Endothelial cell of umbilical vein (primary cell): ENCODE data around the gene YWHAE. TPM values are rescaled to one million over a fixed set of nuclear protein-coding genes. Genes with fewer than 3 reads are reported as not detected.

Experiments
- BruUV-seq: library from RNA; stranded (reverse); fragments of 400-500 nt; replicated peaks from 2 replicates; lab custom pipeline; 2021; lab: Mats Ljungman, UMichigan
- CTCF ChIA-PET: fragments of 300-600, 350-600 bp; sonication (Branson Sonifier 250); formaldehyde crosslinking; loops from one replicate; lab custom pipeline; 2021; ENCODE audit warnings: antibody characterized with exemption, inconsistent platforms; lab: Charles Lee
- POLR2A ChIA-PET: fragments of 300-600, 350-600 bp; sonication (Branson Sonifier 250); formaldehyde crosslinking; loops from one replicate; lab custom pipeline; 2021; ENCODE audit warnings: antibody characterized with exemption, inconsistent platforms; lab: Charles Lee
- DNase-seq: peaks from one replicate; pipeline ENCODE4 v3.0.0-alpha.2; 2011; ENCODE audit warnings: low read depth, low spot score
- FAIRE-seq: peaks from 2 replicates; lab custom pipeline; 2011; peaks lifted over from hg19 to GRCh38; lab: Jason Lieb, UNC
- H2AFZ ChIP-seq: 2 replicates; pipeline ENCODE4 v1.6.0; 2012; ENCODE audit warnings: low read depth, low read length, control low read depth, inconsistent platforms
- H3K27ac ChIP-seq: 2 replicates; pipeline ENCODE4 v1.5.1; 2011; ENCODE audit warnings: low read depth, mild to moderate bottlenecking, control low read depth, low read length, moderate library complexity; ENCODE audit not compliant: insufficient read depth
- H3K27me3 ChIP-seq, 2 experiments: 2 replicates each; pipeline versions ENCODE4 v1.6.0 to v1.6.1; 2011; ENCODE audit warnings: low read length in 2 of 2, mixed read lengths in 1 of 2; ENCODE audit not compliant: control insufficient read depth in 2 of 2, insufficient read depth in 2 of 2
- H3K36me3 ChIP-seq, 2 experiments: 2 replicates in 1 of 2; 3 replicates in 1 of 2; pipeline ENCODE4 v1.5.1; 2011; ENCODE audit warnings: low read length in 2 of 2, mild to moderate bottlenecking in 1 of 2, moderate library complexity in 1 of 2; ENCODE audit not compliant: control insufficient read depth in 2 of 2, insufficient read depth in 2 of 2; ENCODE audit errors: extremely low read depth in 1 of 2
- H3K4me1 ChIP-seq: 3 replicates; pipeline ENCODE4 v1.5.1; 2011; ENCODE audit warnings: mild to moderate bottlenecking, low read length; ENCODE audit not compliant: control insufficient read depth, insufficient read depth; ENCODE audit errors: extremely low read depth
- H3K4me2 ChIP-seq: 2 replicates; pipeline ENCODE4 v1.6.1; 2011; ENCODE audit warnings: low read length, control low read depth, mixed read lengths; ENCODE audit not compliant: insufficient read depth
- H3K4me3 ChIP-seq, 3 experiments: fragments of 200-600 bp in 1 of 3; sonication (generic), shearing (Covaris generic) in 1 of 3; replicated peaks in 1 of 3; 2 replicates each; pipeline ENCODE4 v1.5.1; 2011 to 2016; ENCODE audit warnings: control low read depth in 3 of 3, low read length in 3 of 3, mild to moderate bottlenecking in 2 of 3, inconsistent platforms in 1 of 3, low read depth in 1 of 3, moderate library complexity in 1 of 3; ENCODE audit not compliant: insufficient read depth in 1 of 3
- H3K79me2 ChIP-seq: 2 replicates; pipeline ENCODE4 v1.6.0; 2012; ENCODE audit warnings: low read length, inconsistent platforms; ENCODE audit not compliant: control insufficient read depth, insufficient read depth
- H3K9ac ChIP-seq: replicated peaks from 2 replicates; pipeline ENCODE3; 2011; ENCODE audit warnings: low read length, control low read depth; ENCODE audit not compliant: insufficient read depth; ENCODE audit errors: extremely low read depth
- H3K9me1 ChIP-seq: replicated peaks from 3 replicates; pipeline ENCODE4 v1.6.0; 2011; ENCODE audit warnings: mild to moderate bottlenecking, low read length; ENCODE audit not compliant: control insufficient read depth, insufficient read depth; ENCODE audit errors: extremely low read depth
- H3K9me3 ChIP-seq: replicated peaks from 2 replicates; pipeline ENCODE4 v1.5.1; 2012; ENCODE audit warnings: low read length, inconsistent platforms; ENCODE audit not compliant: control insufficient read depth, insufficient read depth
- H4K20me1 ChIP-seq: replicated peaks from 2 replicates; pipeline ENCODE3; 2011; ENCODE audit warnings: mild to moderate bottlenecking, low read length; ENCODE audit not compliant: control insufficient read depth, insufficient read depth; ENCODE audit errors: extremely low read depth
- EZH2 ChIP-seq: IDR thresholded peaks from 2 replicates; pipeline ENCODE4 v1.6.1; 2012; ENCODE audit warnings: borderline replicate concordance, low read depth, mild to moderate bottlenecking, moderate library complexity, low read length, inconsistent platforms; ENCODE audit not compliant: severe bottlenecking
- FOS ChIP-seq: IDR thresholded peaks from 2 replicates; pipeline ENCODE4 v1.6.1; 2011; ENCODE audit warnings: mild to moderate bottlenecking, low read length, moderate library complexity, borderline replicate concordance; ENCODE audit not compliant: insufficient read depth
- GATA2 ChIP-seq: IDR thresholded peaks from 2 replicates; pipeline ENCODE4 v1.7.0; 2011; ENCODE audit warnings: low read depth, mild to moderate bottlenecking, moderate library complexity, mixed read lengths, low read length; ENCODE audit not compliant: insufficient read length, insufficient read depth
- JUN ChIP-seq: IDR thresholded peaks from 2 replicates; pipeline ENCODE4 v1.6.1; 2011; ENCODE audit warnings: borderline replicate concordance, low read depth; ENCODE audit not compliant: insufficient read length, insufficient read depth
- MYC ChIP-seq: IDR thresholded peaks from one replicate; pipeline ENCODE4 v1.6.1; 2011; ENCODE audit warnings: mild to moderate bottlenecking, low read depth, low read length
- POLR2AphosphoS5 ChIP-seq: IDR thresholded peaks from 2 replicates; pipeline ENCODE4 v1.6.1; 2012; ENCODE audit warnings: low read depth, mild to moderate bottlenecking, control low read depth, low read length, moderate library complexity; ENCODE audit not compliant: insufficient read depth
- dilution Hi-C: fragments of 300-500 bp; cut with MboI; formaldehyde crosslinking; loops from one replicate; pipeline ENCODE4 v1.15.0; 2019; ENCODE audit warnings: low sequenced_read_pairs; ENCODE audit not compliant: extremely low pct_ligation_motif_present
- intact Hi-C: fragments of 100-400 bp; cut with micrococcal nuclease; formaldehyde crosslinking; loops from one replicate; pipeline ENCODE4 v1.10.0; 2022
- polyA plus RNA-seq, 4 experiments: library from polyadenylated mRNA; depleted of rRNA in 3 of 4; stranded (reverse) in 3 of 4; unstranded in 1 of 4; fragments of >200 nt; gene quantifications; 2 replicates each; pipeline versions ENCODE4 v1.2.1 to v1.2.3, GENCODE V29; 2011 to 2012; ENCODE audit warnings: missing spikeins in 1 of 4
- total RNA-seq: library from RNA; stranded (reverse); gene quantifications from 2 replicates; pipeline ENCODE4 v1.2.3, GENCODE V29; 2021
- TF ChIP-seq, protein P1 (sequence below): IDR thresholded peaks from 2 replicates; pipeline ENCODE4 v1.6.1; 2011; ENCODE audit not compliant: insufficient read depth, insufficient read length
- TF ChIP-seq, protein P2 (sequence below), 2 donors: IDR thresholded peaks; 1 replicate in 1 of 2; 2 replicates in 1 of 2; pipeline ENCODE4 v1.5.1; 2011; ENCODE audit warnings: low read length in 2 of 2, mild to moderate bottlenecking in 2 of 2, moderate library complexity in 2 of 2, control low read depth in 1 of 2, inconsistent platforms in 1 of 2, low read depth in 1 of 2; ENCODE audit not compliant: insufficient read depth in 1 of 2; ENCODE audit errors: extremely low read depth in 1 of 2

Gene YWHAE
- total and polyA plus RNA-seq, 2 donors (not counting 3 experiments of a cell fraction or from before 2014, with no cell fraction given), result 396 to 819 TPM

DNA sequence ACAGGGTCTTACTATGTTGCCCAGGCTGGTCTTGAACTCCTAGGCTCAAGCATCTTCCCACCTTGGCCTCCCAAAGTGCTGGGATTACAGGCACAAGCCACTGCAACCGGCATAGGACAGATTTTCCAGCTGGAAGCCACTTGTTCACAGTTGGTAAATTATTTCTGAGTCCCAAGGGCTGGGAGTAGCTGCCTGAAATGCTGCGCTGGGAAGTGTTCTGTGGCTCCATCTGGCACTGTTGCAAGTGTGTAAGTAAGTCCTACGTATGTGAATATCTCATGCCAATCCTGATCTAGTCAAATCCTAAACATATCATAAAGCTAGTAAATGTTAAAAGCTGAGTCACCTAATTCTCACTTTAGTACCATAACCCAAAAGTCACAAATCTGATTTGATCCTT, 48.1 kb downstream of the YWHAE start:
- H3K4me2 ChIP-seq, result no peak overlapping the region
- H2AFZ ChIP-seq, result no peak overlapping the region
- H3K9me3 ChIP-seq, result no peaks in the 10 kb centered on the region
- no peak overlapping the region for H3K9ac ChIP-seq
- no peaks in the 10 kb centered on the region for H3K9me1 ChIP-seq
- TF ChIP-seq, protein P1, sequence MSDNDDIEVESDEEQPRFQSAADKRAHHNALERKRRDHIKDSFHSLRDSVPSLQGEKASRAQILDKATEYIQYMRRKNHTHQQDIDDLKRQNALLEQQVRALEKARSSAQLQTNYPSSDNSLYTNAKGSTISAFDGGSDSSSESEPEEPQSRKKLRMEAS, result no peak
- TF ChIP-seq, protein P2, sequence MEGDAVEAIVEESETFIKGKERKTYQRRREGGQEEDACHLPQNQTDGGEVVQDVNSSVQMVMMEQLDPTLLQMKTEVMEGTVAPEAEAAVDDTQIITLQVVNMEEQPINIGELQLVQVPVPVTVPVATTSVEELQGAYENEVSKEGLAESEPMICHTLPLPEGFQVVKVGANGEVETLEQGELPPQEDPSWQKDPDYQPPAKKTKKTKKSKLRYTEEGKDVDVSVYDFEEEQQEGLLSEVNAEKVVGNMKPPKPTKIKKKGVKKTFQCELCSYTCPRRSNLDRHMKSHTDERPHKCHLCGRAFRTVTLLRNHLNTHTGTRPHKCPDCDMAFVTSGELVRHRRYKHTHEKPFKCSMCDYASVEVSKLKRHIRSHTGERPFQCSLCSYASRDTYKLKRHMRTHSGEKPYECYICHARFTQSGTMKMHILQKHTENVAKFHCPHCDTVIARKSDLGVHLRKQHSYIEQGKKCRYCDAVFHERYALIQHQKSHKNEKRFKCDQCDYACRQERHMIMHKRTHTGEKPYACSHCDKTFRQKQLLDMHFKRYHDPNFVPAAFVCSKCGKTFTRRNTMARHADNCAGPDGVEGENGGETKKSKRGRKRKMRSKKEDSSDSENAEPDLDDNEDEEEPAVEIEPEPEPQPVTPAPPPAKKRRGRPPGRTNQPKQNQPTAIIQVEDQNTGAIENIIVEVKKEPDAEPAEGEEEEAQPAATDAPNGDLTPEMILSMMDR (IDR thresholded peaks at IDR 0.05; ENCODE audit: extremely low read depth in 1 of 2, insufficient read depth in 1 of 2, low read depth in 1 of 2, low read length in 2 of 2), result no peak
- TF ChIP-seq GATA2 (no peak), JUN (no peak), MYC (no peak), EZH2 (no peak), POLR2AphosphoS5 (no peak), FOS (no peak)
- H3K4me1 ChIP-seq, result peaks cover 11% of the 10 kb centered on the region
- peaks cover 91% of the 10 kb centered on the region for H3K79me2 ChIP-seq
- dilution Hi-C loops (no loop called here), intact Hi-C loops (no loop called here)
- no peak for DNase-seq
- no TSS peak for BruUV-seq
- H4K20me1 ChIP-seq, result peaks cover 6% of the 10 kb centered on the region
- CTCF ChIA-PET, result interaction anchor here (1.0 to 3.2 kb wide), 4 partner anchors 9 to 164 kb away, joined by 3 to 20 read pairs (median 6); no protein-coding TSS in a partner anchor
- no peak overlapping the region for H3K4me3 ChIP-seq
- peaks cover 19 to 30% of the 10 kb centered on the region in 2 experiments for H3K36me3 ChIP-seq
- POLR2A ChIA-PET, result no interaction called here
- H3K27me3 ChIP-seq, result no peaks in the 10 kb centered on the region
- no peak overlapping the region for H3K27ac ChIP-seq
- no peak for FAIRE-seq
